Rectal smooth muscle tissue (tissue), 1 donor: Measurements from ENCODE around the gene SLC26A9.

ENCODE experiments used
- H3K27ac ChIP-seq: one replicate; pipeline ENCODE4 v1.7.0; 2013; ENCODE audit warnings: low read depth, low read length, inconsistent platforms
- H3K27me3 ChIP-seq: one replicate; pipeline ENCODE4 v1.7.0; 2013; ENCODE audit warnings: low read length; ENCODE audit not compliant: control insufficient read depth, insufficient read depth
- H3K36me3 ChIP-seq: one replicate; pipeline ENCODE4 v1.7.0; 2013; ENCODE audit warnings: low read length; ENCODE audit not compliant: control insufficient read depth, insufficient read depth
- H3K4me1 ChIP-seq: one replicate; pipeline ENCODE4 v1.7.0; 2013; ENCODE audit warnings: low read length; ENCODE audit not compliant: control insufficient read depth, insufficient read depth
- H3K4me3 ChIP-seq: one replicate; pipeline ENCODE4 v1.7.0; 2013; ENCODE audit warnings: low read length
- H3K9ac ChIP-seq: one replicate; pipeline ENCODE4 v1.7.0; 2013; ENCODE audit warnings: low read length

Gene SLC26A9

DNA sequence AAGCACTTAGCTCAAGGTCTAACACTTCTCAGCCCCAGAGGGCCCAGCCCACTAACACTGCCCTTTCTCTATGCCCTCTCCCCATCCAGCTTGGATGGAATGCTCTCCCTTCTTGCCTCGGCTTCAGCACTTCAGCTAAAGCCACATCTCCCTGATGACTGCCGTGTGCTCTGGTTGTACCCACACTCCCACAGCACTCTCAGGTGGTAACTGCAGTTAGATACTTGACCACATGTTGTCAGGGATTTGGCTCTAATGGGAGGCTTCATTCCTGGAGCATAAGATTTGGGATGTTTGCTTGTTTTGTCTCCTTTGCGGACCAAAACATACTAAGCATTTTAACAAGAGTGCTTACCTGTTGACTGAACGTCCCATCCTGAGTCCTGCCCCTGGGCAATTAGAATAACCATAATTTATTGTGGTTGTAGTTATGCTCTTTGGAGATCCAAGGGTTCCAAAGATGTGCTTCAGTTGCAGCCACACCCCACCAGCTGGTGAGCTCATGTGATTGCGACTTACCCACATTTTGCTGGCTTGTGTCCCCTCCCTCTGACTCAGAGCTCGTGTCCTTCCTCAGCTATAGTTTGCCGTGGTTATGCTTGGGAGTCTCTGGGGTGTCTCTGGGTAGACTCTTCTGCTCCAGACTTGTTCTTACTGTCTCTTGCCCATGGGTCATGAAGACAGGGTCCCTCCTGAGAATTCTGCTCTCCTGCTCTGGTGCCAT, 7.7 kb upstream of the SLC26A9 start:
- Histone ChIP-seq H3K4me1 (no peaks in the 10 kb centered on the region), H3K36me3 (no peaks in the 10 kb centered on the region), H3K9ac (no peak overlapping the region), H3K4me3 (no peak overlapping the region), H3K27me3 (no peaks in the 10 kb centered on the region), H3K27ac (no peak overlapping the region)

DNA sequence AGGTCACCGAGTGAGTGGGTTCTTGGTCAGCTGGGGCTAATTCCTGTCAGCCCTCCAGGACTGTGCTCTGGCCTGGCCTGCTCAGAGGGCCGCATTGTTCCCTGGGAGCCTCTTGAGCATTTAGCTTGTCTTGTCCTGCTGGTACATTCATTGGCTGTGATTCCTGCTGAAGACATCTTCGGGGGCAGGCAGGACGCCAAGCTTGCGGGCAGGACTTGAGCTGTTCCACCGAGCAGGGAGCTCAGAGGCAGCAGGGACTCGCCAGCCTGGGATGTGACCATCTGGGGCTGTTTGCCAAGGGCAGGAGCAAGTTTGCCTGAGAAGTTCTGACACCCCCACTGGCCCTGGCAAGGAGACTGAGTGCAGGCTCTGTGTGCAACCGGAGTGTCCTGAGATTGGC, 7.0 kb upstream of the SLC26A9 start:
- H3K4me1 ChIP-seq = no peaks in the 10 kb centered on the region
- no peak overlapping the region for H3K9ac ChIP-seq
- no peaks in the 10 kb centered on the region for H3K36me3 ChIP-seq
- H3K27me3 ChIP-seq = no peaks in the 10 kb centered on the region
- no peak overlapping the region for H3K4me3 ChIP-seq
- no peak overlapping the region for H3K27ac ChIP-seq

DNA sequence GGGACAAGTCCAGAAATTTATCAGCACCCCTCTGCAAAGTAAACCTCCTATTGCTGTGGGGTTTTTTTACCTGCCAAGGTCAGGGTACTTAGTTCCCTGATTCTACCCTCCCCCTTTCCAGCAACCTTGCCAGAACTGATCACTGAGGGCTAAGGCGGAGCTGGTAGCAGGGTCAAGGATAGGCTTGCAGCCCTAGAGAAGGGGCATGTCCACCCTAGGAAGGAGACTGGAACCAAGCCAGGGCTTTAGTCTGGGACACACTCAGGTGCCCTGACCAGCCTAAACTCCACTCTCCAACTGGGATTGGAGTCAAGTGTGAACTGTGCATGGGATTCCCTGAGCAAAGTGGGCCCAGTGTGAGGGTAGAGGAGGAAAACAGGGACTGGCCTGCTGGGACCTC, 6.5 kb upstream of the SLC26A9 start:
- H3K4me1 ChIP-seq = no peaks in the 10 kb centered on the region
- no peak overlapping the region for H3K27ac ChIP-seq
- H3K4me3 ChIP-seq = no peak overlapping the region
- H3K36me3 ChIP-seq = no peaks in the 10 kb centered on the region
- no peaks in the 10 kb centered on the region for H3K27me3 ChIP-seq
- no peak overlapping the region for H3K9ac ChIP-seq

DNA sequence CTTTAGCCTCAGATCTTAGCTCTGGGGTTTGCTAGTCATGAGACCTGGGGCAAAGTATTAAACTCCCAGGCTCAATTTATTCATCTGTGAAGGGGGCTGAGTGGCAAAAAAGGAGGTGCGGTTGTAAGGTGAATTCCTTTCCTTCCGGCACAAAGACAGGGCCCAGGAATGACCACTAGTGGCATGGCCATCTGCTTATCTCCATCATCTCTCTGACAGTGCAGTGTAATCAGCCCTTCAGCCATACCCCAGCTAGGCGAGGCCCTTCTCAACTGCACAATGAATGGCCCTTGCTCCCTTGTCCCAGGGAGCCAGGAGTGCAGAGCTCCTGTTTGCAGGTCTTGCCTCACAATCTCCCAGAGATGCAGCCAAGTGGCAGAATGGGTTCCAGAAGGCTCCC, 5.6 kb upstream of the SLC26A9 start:
- Histone ChIP-seq H3K27ac (no peak overlapping the region), H3K4me1 (no peaks in the 10 kb centered on the region), H3K36me3 (no peaks in the 10 kb centered on the region), H3K9ac (no peak overlapping the region), H3K4me3 (no peak overlapping the region), H3K27me3 (no peaks in the 10 kb centered on the region)

DNA sequence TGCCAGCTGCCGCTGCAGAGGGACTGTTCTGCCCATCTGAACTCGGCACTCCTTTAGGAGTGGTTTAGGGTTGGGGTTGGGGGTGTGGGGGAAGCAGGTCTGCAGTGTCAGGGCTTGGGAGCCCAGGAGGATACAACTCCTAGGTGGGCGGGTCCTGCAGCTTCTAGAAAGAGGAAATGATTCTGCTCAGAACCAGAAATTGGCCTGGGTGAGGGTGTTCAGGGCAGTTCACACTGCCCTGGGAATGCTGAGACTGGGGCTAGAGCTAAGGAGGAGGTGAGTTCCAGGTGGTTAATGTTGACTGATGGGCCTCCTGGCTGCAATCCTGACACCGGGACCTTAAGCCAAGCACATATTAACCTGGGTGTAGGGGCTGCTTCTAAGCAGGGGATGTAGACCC, 4.8 kb upstream of the SLC26A9 start:
- H3K36me3 ChIP-seq = no peaks in the 10 kb centered on the region
- no peaks in the 10 kb centered on the region for H3K27me3 ChIP-seq
- no peak overlapping the region for H3K27ac ChIP-seq
- no peak overlapping the region for H3K9ac ChIP-seq
- no peaks in the 10 kb centered on the region for H3K4me1 ChIP-seq
- H3K4me3 ChIP-seq = no peak overlapping the region

DNA sequence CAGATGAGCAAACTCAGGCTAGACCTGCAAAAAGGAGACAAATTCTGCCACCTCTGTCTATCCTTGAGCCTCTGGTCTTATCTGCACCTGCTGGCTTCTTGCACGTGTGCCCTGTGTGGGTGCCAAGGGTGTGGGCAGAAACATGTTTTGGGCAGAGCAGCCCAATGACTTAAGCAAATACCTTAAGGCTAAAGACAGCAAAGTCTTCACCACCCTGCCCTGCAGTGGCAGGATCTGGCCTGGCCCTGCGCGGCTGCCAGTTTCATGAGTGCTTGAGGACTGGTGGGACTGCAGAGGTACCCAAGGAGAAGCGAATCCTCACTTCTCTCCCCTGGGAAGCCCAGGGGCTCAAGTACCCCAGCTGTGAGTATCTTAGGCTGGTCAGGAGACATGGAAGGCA, 3.8 kb upstream of the SLC26A9 start:
- H3K27ac ChIP-seq = no peak overlapping the region

DNA sequence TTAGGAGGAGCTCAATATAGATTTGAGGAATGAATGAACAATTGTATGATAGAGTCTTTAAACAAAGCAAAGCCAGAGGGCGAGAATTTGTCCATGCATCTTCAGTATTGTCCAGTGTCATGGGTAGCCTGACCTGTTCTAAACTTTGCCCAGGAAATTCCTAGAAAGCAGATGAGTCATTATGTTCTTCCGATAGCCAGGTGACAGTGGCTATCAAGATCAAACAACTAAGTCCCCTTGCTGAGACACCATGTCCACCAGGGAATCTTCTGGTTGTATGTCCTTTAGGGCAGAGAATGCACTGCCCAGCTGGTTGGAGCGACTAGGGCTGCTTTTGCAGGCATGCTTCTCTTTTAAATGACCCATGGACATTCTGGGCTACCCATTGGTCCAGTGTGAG, 1.8 kb upstream of the SLC26A9 start:
- Histone ChIP-seq H3K27ac (no peak overlapping the region), H3K4me1 (no peaks in the 10 kb centered on the region), H3K9ac (no peak overlapping the region), H3K27me3 (no peaks in the 10 kb centered on the region), H3K4me3 (no peak overlapping the region), H3K36me3 (no peaks in the 10 kb centered on the region)

More for the DNA sequence above, 3.8 kb upstream of the SLC26A9 start:
- H3K9ac ChIP-seq = no peak overlapping the region
- no peaks in the 10 kb centered on the region for H3K36me3 ChIP-seq
- no peaks in the 10 kb centered on the region for H3K27me3 ChIP-seq
- H3K4me3 ChIP-seq = no peak overlapping the region
- no peaks in the 10 kb centered on the region for H3K4me1 ChIP-seq

DNA sequence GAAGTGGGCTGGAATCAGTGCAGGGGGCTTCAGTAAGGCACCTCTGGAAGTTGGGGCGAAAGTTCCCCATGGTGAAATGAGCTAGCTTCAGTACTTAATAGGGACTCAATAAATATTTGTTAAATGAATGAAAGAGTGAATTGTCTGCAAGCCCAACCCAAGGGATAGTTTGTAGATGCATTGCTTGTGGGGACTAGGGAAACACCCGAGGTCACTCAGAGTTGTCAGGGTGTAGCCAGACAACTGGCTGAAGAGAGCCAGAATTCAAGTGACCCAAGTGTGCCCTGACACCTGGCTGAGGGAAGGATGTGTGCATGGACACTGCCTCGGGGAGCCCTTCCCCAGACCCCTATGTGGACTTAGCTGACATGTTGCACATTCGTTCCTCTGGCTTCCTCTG, 1.3 kb upstream of the SLC26A9 start:
- Histone ChIP-seq H3K4me3 (no peak overlapping the region), H3K9ac (no peak overlapping the region), H3K27me3 (peaks cover 3% of the 10 kb centered on the region), H3K36me3 (no peaks in the 10 kb centered on the region), H3K27ac (no peak overlapping the region), H3K4me1 (no peaks in the 10 kb centered on the region)

DNA sequence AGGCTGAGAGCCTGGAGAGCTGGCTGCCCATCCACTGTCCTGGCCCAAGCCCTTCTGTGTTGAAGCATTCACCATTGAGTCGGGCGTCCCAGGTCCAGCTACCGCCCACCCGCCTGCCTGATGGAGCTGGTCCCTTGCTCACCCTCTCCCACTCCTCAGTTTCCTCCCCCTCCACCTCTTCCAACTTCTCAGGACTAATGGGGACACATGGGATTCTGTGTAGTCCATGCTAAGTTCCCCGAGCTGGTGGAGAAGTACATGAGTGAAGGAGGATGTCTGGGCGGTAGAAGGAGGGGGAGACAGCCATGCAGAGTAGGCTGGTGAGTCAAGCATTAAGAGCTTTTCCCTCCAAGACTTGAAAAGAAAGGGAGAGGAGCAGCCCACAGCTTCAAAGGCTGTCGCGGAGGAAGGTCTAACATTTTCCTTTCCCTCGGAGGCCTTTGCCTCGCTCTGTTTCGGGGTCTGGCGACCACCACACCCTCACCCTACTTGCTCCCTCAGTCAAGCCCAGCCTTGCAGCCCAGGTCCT, 561 bp downstream of the SLC26A9 start:
- H3K36me3 ChIP-seq = no peaks in the 10 kb centered on the region
- no peak overlapping the region for H3K27ac ChIP-seq
- no peaks in the 10 kb centered on the region for H3K4me1 ChIP-seq
- peaks cover 3% of the 10 kb centered on the region for H3K27me3 ChIP-seq
- H3K9ac ChIP-seq = no peak overlapping the region
- H3K4me3 ChIP-seq = no peak overlapping the region

DNA sequence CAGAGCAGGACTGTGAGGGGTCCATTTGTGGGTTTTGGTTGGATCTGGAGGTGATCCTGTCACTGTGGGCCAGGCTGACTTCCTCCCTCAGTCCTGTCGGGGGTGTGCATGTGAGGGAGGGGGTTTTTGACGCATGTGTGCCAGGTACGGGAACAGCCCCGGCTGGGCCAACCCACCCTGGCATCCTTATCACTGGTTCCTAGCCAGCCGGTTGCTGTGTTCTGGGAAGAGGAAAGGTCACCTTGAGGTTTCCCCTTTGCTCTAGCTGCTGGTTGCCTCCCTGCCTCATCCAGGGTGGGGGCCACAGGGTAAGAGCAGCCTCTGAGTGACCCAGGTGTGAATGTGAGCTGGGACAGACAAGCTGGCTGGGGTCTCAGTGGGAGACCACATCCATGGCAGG, 2.5 kb downstream of the SLC26A9 start:
- H3K36me3 ChIP-seq = no peaks in the 10 kb centered on the region
- no peak overlapping the region for H3K4me3 ChIP-seq
- H3K9ac ChIP-seq = no peak overlapping the region
- no peak overlapping the region for H3K27ac ChIP-seq
- peaks cover 3% of the 10 kb centered on the region for H3K27me3 ChIP-seq
- H3K4me1 ChIP-seq = no peaks in the 10 kb centered on the region

DNA sequence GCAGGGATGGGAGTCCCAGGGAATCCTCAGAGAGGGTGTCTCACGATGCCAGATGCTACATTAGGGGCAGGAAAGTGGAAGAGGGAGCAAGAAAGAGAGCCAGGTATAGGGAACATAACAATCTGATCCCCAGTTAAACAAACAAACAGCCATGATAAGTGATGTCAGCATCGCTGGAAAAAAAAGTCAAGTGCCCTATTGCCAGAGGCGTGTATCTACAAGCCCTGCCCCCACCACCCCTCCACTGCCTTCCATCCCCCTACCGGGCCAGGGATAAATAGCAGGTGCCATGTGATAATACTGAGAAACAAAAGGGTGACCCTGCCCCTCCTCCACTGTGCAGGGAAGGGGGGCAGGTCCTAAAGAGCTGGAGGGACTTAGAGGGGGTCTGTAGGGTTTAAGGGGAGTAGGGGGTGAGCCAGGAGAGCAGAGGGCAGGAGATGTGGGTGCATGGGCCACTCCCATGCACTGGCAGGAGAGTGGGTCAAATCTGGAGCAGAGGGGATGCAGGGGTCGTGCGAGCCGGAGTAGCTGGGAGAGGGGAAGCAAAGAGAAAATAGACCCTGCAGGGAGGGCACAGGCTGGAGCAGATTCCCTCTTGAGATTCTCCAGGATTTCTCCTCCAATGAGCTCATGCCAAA, 3.4 kb downstream of the SLC26A9 start:
- Histone ChIP-seq H3K36me3 (no peaks in the 10 kb centered on the region), H3K4me1 (no peaks in the 10 kb centered on the region), H3K27ac (no peak overlapping the region), H3K4me3 (no peak overlapping the region), H3K9ac (no peak overlapping the region), H3K27me3 (peaks cover 3% of the 10 kb centered on the region)

DNA sequence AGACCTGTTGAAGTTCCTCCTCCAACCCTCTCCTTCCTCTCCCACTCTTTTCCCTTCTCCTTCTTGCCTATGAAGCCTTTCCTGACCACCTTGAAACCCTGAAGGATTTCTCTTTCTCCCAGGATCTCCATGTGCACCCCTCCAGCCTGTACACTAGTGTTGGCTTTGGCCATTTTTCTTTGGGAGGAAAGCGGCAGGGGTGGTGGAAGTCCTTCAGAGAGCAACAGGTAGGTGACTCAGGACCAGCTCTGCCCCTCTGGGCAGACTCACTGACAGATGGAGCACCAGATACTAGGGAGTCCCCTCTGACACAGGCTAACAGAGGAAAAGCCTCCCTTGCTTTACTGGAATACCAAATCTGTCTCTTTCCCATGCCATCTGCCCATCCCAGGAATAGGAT, 4.6 kb downstream of the SLC26A9 start:
- Histone ChIP-seq H3K9ac (no peak overlapping the region), H3K27ac (no peak overlapping the region), H3K27me3 (peaks cover 3% of the 10 kb centered on the region), H3K4me3 (no peak overlapping the region), H3K36me3 (no peaks in the 10 kb centered on the region), H3K4me1 (no peaks in the 10 kb centered on the region)
